Mucosa of stomach (tissue), 1 donor: ENCODE data around the gene EID3.
"Not testable (repeated sequence)": the region's sequence is repeated elsewhere in the genome, so short reads cannot be mapped to it uniquely, and the experiment has no call there.

Experiments
- H3K27me3 ChIP-seq: one replicate; pipeline ENCODE4 v1.7.0; 2013; ENCODE audit warnings: mild to moderate bottlenecking, low read length; ENCODE audit not compliant: control insufficient read depth, insufficient read depth
- H3K36me3 ChIP-seq: one replicate; pipeline ENCODE4 v1.7.0; 2013; ENCODE audit warnings: low read length; ENCODE audit not compliant: control insufficient read depth, insufficient read depth
- H3K4me1 ChIP-seq: one replicate; pipeline ENCODE4 v1.7.0; 2013; ENCODE audit warnings: mild to moderate bottlenecking, low read length; ENCODE audit not compliant: control insufficient read depth, insufficient read depth
- H3K4me3 ChIP-seq: one replicate; pipeline ENCODE4 v1.7.0; 2013; ENCODE audit warnings: low read length
- H3K9ac ChIP-seq: one replicate; pipeline ENCODE4 v1.7.0; 2013; ENCODE audit warnings: mild to moderate bottlenecking, low read length, moderate library complexity
- H3K9me3 ChIP-seq: one replicate; pipeline ENCODE4 v1.7.0; 2013; ENCODE audit warnings: mild to moderate bottlenecking, low read length, moderate library complexity; ENCODE audit not compliant: control insufficient read depth
- donor health status: Pancreatic carcinoma.

Gene EID3

GRCh38 chr12:104303538-104304151, at the start of gene EID3:
TSS of gene EID3 (plus strand) at chr12:104303739. CDS start at chr12:104303935, 196 bp downstream.
- Histone ChIP-seq H3K36me3 (no peaks in the 10 kb centered on the region), H3K4me1 (peaks cover 36% of the 10 kb centered on the region), H3K4me3 (peak within 1 kb of the TSS; percentile 42), H3K9me3 (no peaks in the 10 kb centered on the region), H3K9ac (peak within 1 kb of the TSS; percentile 53), H3K27me3 (no peaks in the 10 kb centered on the region)

- Histone ChIP-seq H3K27me3 (no peaks in the 10 kb centered on the region), H3K9me3 (no peaks in the 10 kb centered on the region), H3K9ac (no peak overlapping the region), H3K4me3 (no peak overlapping the region), H3K4me1 (peaks cover 13% of the 10 kb centered on the region), H3K36me3 (no peaks in the 10 kb centered on the region)
Measured at GRCh38 chr12:104257913-104258472, 45.5 kb upstream of the EID3 start.

- no peaks in the 10 kb centered on the region for H3K36me3 ChIP-seq
- no peaks in the 10 kb centered on the region for H3K9me3 ChIP-seq
- H3K4me1 ChIP-seq = peaks cover 13% of the 10 kb centered on the region
Measured at GRCh38 chr12:104258476-104259067, 45.0 kb upstream of the EID3 start.

GRCh38 chr12:104263026-104263425, 40.5 kb upstream of the EID3 start:
- Histone ChIP-seq H3K27me3 (no peaks in the 10 kb centered on the region), H3K36me3 (no peaks in the 10 kb centered on the region), H3K4me1 (peaks cover 6% of the 10 kb centered on the region), H3K4me3 (no peak overlapping the region), H3K9me3 (no peaks in the 10 kb centered on the region), H3K9ac (no peak overlapping the region)

More at GRCh38 chr12:104258476-104259067, 45.0 kb upstream of the EID3 start:
- Histone ChIP-seq H3K9ac (no peak overlapping the region), H3K4me3 (no peak overlapping the region), H3K27me3 (no peaks in the 10 kb centered on the region)

GRCh38 chr12:104263580-104264358, 39.8 kb upstream of the EID3 start:
- Histone ChIP-seq H3K36me3 (no peaks in the 10 kb centered on the region), H3K9me3 (no peaks in the 10 kb centered on the region), H3K4me1 (peaks cover under 1% of the 10 kb centered on the region), H3K4me3 (no peak overlapping the region), H3K27me3 (no peaks in the 10 kb centered on the region), H3K9ac (no peak overlapping the region)

- not testable (repeated sequence) for H3K36me3 ChIP-seq, H3K9ac ChIP-seq, H3K4me1 ChIP-seq
Measured at GRCh38 chr12:104265436-104265835, 38.1 kb upstream of the EID3 start.

GRCh38 chr12:104272938-104273337, 30.6 kb upstream of the EID3 start:
- no peak overlapping the region for H3K4me3 ChIP-seq
- no peaks in the 10 kb centered on the region for H3K9me3 ChIP-seq
- H3K4me1 ChIP-seq = peaks cover 13% of the 10 kb centered on the region
- no peaks in the 10 kb centered on the region for H3K27me3 ChIP-seq
- H3K36me3 ChIP-seq = no peaks in the 10 kb centered on the region
- H3K9ac ChIP-seq = no peak overlapping the region

More at GRCh38 chr12:104265436-104265835, 38.1 kb upstream of the EID3 start:
- H3K9me3 ChIP-seq, H3K27me3 ChIP-seq, H3K4me3 ChIP-seq: not testable (repeated sequence)

- Histone ChIP-seq H3K27me3 (no peaks in the 10 kb centered on the region), H3K4me1 (peaks cover 13% of the 10 kb centered on the region), H3K36me3 (no peaks in the 10 kb centered on the region), H3K9me3 (no peaks in the 10 kb centered on the region), H3K4me3 (no peak overlapping the region), H3K9ac (no peak overlapping the region)
Measured at GRCh38 chr12:104273503-104273902, 30.0 kb upstream of the EID3 start.

- Histone ChIP-seq H3K9me3 (no peaks in the 10 kb centered on the region), H3K27me3 (no peaks in the 10 kb centered on the region), H3K9ac (no peak overlapping the region), H3K36me3 (no peaks in the 10 kb centered on the region), H3K4me1 (peaks cover 13% of the 10 kb centered on the region), H3K4me3 (no peak overlapping the region)
Measured at GRCh38 chr12:104274811-104275210, 28.7 kb upstream of the EID3 start.

GRCh38 chr12:104275689-104276088, 27.9 kb upstream of the EID3 start:
- peaks cover 20% of the 10 kb centered on the region for H3K4me1 ChIP-seq
- no peaks in the 10 kb centered on the region for H3K9me3 ChIP-seq
- peak overlapping the region; percentile 18 for H3K4me3 ChIP-seq
- H3K27me3 ChIP-seq = no peaks in the 10 kb centered on the region
- no peaks in the 10 kb centered on the region for H3K36me3 ChIP-seq
- peak overlapping the region; percentile 67 for H3K9ac ChIP-seq

GRCh38 chr12:104276273-104277131, 27.0 kb upstream of the EID3 start:
- H3K27me3 ChIP-seq = no peaks in the 10 kb centered on the region
- H3K9me3 ChIP-seq = no peaks in the 10 kb centered on the region
- H3K36me3 ChIP-seq = no peaks in the 10 kb centered on the region
- peaks cover 20% of the 10 kb centered on the region for H3K4me1 ChIP-seq
- peak overlapping the region; percentile 18 for H3K4me3 ChIP-seq
- H3K9ac ChIP-seq = peak overlapping the region; percentile 67
